Vagina (tissue), 2 donors: Measurements from ENCODE around the gene ITGB3.

Source experiments
- CTCF ChIP-seq, 3 experiments: fragments of 450-650 bp in 2 of 3; fragments of 200-600 bp in 1 of 3; sonication (generic) in 1 of 3; IDR thresholded peaks; one replicate each; pipeline ENCODE4 v1.5.1; 2017 to 2019; ENCODE audit warnings: antibody characterized with exemption in 3 of 3, mild to moderate bottlenecking in 2 of 3, moderate library complexity in 2 of 3
- POLR2AphosphoS5 ChIP-seq, 2 donors: sonication (generic); formaldehyde crosslinking; IDR thresholded peaks; one replicate each; pipeline ENCODE4 v1.9.0; 2017; ENCODE audit warnings: antibody characterized with exemption in 2 of 2, mild to moderate bottlenecking in 2 of 2, low read depth in 1 of 2; ENCODE audit not compliant: insufficient read depth in 1 of 2

DNA sequence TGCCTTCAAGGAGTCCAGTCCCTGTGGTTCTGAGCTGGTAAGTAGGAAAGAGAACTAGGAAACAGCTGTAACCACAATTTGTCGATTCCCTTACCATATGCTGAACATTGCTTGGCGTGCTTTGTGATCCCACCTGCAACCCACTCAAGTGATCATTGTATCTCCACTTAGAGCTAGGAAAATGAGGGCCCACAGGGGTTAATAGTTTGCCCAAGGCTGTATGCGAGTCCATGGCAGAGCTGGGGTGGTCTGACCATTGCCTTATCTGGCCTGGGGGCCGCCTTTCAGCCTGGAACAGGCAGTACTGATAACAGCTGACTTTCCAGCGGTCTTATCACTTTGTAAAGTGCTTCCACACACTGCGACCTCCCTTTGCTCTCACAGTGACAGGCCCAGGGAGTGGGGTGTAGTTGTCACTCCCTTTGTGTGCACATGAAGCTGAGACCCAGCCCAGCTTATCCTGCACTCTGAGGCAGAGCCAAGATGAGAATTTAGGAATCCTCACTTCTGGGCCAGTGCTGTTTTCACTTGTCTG is 34.7 kb upstream of the ITGB3 start:
- no peak for TF ChIP-seq CTCF (IDR thresholded peaks at IDR 0.05)
- TF ChIP-seq POLR2AphosphoS5 (IDR thresholded peaks at IDR 0.05; ENCODE audit: insufficient read depth in 1 of 2, low read depth in 1 of 2): no peak
